Stimulated activated CD8-positive, alpha-beta memory T cell treated with anti-CD3 and anti-CD28 coated beads, Interleukin-2, amount 100 ng/mL, for 48 hours (primary cell): ENCODE measurements around the gene RAB6C.
"Not testable (repeated sequence)": the region's sequence is repeated elsewhere in the genome, so short reads cannot be mapped to it uniquely, and the experiment has no call there.

Experiments used
- DNase-seq, 2 donors: peaks; one replicate each; pipeline ENCODE4 v3.0.0-alpha.2; 2020; ENCODE audit warnings: low read depth in 2 of 2

The RAB6C gene

DNA sequence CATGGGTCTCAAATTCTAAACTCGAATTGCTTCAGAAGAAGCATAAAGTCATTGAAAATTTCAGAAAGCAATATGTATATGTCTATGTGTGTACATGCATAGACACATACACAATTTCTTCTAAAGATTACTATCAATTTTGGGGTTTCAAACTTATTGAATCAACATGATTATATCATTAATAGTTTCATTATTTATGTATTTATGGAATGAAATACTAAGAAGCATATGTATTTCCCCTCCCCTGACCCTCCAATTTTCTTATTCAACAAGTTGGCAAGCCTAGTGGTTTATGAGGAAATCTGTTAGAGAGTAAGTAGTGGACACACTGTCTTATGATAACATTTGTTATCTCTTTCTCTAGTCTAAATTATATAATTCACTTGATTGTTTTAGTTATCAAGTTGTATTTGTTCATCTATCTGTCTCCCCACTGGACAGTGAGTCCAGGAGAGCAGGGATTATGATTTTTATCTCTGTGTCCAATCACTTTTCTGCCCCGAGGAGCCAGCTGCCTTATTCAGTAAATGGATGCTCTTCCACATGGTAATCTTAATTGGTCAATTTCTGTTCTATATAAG lies 17.3 kb downstream of the RAB6C start:
- not testable (repeated sequence) for DNase-seq

DNA sequence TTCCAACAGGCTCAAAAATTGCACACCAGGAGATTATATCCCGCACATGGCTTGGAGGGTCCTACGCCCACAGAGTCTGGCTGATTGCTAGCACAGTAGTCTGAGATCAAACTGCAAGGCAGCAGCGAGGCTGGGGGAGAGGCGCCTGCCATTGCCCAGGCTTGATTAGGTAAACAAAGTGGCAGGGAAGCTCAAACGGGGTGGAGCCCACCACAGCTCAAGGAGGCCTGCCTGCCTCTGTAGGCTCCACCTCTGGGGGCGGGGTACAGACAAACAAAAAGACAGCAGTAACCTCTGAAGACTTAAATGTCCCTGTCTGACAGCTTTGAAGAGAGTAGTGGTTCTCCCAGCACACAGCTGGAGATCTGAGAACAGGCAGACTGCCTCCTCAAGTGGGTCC lies 19.3 kb downstream of the RAB6C start:
- DNase-seq: not testable (repeated sequence)

DNA sequence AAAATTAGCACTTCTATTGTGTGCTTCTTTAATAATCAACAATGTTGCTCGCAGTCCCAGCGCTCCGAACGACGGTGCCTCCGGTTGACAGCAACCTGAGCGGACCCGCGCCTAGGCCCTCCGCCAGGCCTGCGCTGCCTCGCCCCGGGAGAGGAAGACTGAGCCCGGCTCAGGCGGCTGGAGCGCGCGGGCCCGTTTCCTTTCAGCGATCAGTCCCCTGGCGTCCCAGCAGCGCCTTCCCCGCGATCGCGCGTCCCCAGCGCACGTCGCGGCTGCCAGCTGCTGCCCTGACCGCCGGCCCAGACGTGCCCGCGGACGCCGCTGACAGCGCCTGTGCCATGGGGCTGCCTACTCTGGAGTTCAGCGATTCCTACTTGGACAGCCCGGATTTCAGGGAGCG lies 26.4 kb downstream of the RAB6C start:
- DNase-seq: not testable (repeated sequence)

DNA sequence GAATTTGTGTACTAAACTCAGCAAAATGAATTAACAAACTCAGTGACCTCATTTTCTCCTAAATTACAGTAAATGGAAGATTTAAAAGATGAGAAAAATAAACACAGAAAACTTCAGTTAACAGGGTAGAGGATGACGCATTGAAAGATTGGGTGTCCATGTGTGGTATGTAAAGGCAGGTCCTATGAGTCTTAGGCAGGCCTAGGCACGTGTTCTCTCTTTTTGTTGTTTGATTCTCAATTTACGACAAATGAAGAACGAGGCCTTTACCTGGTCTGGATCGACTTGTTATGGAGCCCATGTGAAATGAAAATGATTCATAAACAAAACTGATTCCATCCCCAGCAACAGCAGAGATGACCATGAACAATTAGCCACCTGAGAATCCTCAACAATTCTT lies 37.2 kb downstream of the RAB6C start:
- not testable (repeated sequence) for DNase-seq

DNA sequence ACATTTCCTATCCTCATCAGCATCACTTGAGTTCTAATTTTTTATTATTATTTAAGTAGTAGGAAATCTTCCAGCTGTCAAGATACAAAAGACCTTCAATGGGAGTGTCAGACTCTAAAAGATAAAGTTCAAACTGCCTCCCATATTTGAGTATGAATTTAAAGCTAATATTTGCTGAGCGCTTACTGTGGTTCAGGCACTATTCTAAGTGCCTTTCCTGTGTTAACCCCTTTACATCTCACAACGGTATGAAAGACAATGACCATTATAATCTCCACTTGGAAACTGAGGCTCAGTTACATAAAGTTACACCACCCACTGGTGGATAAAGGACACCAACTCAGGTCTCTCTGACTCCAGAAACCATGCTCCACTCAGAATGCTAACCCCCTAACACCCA lies 39.9 kb downstream of the RAB6C start:
- no peak for DNase-seq

DNA sequence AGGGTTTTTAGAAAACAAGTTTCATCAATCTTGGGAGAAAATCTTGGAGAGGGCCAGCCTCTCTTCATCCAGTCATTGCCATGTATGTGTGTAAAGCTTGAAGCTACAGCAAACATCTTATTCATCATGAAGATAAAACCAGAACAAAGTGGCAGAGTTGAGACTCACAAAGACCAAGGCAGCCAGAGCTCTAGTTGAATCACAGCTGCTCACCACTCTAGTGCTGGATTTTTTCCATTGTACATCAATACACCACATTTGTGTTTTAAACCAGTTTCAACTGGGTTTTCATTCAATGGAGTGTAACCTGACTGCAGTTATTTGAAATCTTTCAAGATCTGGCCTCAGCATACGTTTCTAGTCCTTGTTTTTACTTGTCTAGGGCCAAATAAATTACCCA lies 40.6 kb downstream of the RAB6C start:
- DNase-seq: not testable (repeated sequence)

DNA sequence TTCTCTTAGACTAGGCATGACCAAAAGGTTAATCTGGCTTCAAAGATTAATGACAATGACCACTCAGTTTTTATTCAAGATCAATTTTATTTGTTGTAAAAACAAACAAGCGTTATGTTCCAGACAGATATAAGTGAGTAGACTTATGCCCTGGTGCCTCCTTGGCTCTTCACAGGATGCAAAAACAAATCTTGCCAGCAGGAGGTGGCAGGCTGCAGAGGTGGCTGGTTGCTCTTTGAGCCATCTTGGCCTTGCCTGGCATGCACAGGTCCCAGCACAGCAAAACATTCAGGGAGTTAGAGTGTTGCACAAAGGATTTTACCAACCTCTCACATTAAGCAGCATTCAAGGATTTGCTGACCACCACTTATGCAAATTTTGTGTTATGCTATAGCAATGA lies 46.5 kb downstream of the RAB6C start:
- DNase-seq: not testable (repeated sequence)
